Mesenteric fat pad (tissue), 1 donor: ENCODE results near the gene PSMD1. TPM values are rescaled to one million over a fixed set of nuclear protein-coding genes. Genes with fewer than 3 reads are reported as not detected.
"Not testable (repeated sequence)": the region's sequence is repeated elsewhere in the genome, so short reads cannot be mapped to it uniquely, and the experiment has no call there.

Source experiments
- DNase-seq: peaks from one replicate; pipeline ENCODE4 v3.0.0-alpha.2; 2020; ENCODE audit warnings: low spot score
- total RNA-seq: library from RNA; stranded (reverse); fragmentation: NEBNext Ultra II Directional; extraction: Animal tissue kit (Norgen Biotek cat#: 25700); gene quantifications from one replicate; pipeline ENCODE4 v1.2.1, GENCODE V29; 2021
- donor health status: DM: yes; HTN: yes; CAD: no.

Gene PSMD1
- total RNA-seq, 1 donor from 2014 or later = 101 TPM

- no peak for DNase-seq
Measured at GRCh38 chr2:231110551-231110950, 53.9 kb downstream of the PSMD1 start.

DNA sequence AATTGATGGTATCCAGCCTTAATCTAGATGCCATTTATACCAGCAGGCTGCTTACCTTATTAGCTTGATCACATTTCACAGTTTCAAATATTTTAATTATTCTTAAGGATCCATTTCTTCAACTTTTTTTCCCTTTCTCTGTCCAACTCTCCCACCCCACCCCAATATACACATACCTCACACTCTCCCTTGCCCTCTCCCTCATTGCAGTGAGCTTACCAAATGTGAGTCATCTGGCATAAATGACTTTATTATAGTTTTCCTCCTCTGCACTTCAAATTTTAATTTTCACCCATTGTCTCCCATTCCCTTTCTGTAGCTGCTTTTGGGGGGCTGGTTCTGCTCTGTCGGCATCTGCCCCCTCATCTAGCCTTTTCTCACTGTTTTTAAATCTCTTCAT, 55.3 kb downstream of the PSMD1 start:
- DNase-seq = no peak

- DNase-seq = no peak
Measured at GRCh38 chr2:231113489-231113888, 56.8 kb downstream of the PSMD1 start.

DNA sequence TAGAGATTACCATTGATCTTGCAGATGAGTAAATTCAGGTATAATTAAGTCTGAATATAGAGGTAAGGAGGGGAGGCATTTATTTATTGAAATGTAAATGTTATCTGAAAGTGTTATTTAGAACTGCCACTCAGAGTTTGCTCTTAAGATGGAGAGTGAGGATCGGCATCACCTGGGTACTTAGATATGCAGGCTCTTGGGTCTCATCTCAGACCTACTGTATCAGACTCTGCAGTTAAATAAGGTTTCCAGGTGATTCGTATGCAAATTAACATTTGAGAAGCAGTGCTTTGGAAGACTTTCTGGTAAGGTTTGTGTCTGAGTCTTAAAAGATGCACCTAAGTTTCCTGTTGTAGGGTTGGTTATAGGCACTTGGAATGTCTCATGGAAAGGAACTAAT, 59.0 kb downstream of the PSMD1 start:
- no peak for DNase-seq

DNA sequence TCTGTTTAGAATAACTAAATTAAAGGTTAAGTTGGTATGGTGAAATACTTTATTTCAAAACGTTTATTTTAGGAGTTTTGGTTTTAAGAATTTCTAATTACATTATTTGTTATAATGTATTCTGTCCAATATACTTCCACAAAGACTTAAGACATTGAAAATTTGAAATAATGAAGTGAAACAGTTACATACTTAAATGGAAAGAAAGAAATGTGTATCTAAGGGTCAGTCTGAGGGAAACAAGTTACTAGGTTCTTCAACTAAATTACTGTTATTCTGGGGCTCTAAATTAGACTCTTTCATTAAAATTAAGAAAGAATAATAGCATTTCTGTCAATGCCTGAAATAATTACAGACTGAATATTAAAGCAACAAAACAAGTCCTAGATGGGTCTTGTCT, 60.5 kb downstream of the PSMD1 start:
- DNase-seq = no peak

DNA sequence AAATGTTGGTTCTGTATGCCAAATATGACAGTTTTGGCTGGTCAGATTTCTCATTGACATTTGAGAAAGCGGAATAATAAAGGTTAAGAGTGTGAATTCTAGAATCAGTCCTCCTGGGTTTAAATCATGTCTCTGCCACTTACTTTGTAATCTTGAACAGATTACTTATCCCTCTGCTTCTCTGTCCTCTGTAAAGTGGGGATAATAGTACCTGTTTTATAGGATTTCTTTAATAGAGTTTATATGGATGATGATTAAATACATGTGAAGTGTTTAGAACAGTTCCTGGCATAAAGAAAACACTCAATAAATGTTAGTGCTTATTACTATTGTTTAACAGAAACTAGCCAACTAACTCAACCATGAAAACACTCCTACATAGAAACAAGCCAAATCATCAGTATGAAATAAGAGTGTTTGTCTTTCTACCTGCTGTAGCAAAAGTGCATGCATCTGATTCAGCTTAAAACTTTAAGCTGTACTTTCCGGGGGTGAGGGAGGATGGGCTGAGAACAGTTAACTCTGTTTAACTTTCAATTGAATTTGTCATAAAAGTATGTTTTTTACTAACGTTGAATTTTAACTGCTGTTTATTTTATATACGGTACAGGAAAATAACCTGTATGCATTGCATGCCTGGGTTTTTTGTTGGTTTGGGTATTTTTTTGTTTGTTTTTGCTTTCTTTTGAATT, 61.4 kb downstream of the PSMD1 start:
- DNase-seq = no peak

DNA sequence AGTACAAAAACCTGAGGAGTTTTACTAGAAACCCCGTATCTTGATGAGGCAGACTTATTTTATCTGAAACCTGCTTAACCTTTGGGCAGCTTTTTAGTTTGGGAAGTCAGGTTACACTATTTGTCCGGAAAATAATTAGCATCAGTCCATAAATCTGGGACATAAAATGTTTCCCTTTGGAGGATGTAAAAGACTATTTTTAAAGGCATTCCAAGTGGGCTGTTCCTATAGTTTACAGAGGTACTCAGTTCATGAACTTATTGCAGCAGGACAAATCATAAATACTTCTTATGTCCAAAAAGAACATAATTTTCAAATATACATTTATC, 61.9 kb downstream of the PSMD1 start:
- DNase-seq = no peak

GRCh38 chr2:231123362-231123898, 66.8 kb downstream of the PSMD1 start:
- DNase-seq = no peak

DNA sequence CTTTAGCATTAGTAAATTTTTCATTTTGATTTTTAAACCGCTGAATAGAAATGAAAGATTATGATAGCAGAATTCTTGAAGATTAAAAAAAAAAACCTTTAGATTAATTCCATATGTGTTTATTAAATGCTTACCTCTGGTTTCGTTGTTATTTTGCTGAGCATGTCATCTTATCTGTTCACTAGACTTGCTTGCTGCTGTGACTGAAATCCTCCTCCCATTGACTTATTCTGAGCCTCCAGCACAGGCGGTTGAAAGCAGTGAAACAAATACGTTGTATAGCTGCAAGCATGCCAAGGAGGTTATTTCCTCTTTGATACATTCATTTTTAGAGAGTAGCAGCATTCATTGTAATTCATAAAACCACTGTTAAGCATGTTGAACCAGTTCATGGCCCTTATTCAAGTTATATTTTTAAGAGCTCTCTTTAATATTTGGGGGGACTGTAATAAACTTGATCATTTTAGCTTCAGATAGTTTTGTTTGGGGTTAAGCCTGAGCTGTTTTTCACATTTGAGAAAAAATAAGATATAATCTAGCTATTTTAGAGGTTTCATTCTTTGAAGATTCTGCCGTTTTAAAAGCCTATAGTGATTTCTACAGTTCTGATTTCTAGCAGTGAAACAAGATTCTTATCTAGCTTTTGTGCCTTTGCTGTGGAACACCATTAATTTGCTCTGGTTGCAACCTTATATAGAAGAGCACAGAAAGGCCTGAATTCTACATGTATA, 68.3 kb downstream of the PSMD1 start, which contains the start of gene HTR2B:
HTR2B (minus strand) TSS at position 205 of the 731 bp plus-strand sequence. CDS start 1,278 bp downstream, outside the sequence.
- DNase-seq = no peak

- no peak for DNase-seq
Measured at GRCh38 chr2:231126123-231126522, 69.5 kb downstream of the PSMD1 start.

DNA sequence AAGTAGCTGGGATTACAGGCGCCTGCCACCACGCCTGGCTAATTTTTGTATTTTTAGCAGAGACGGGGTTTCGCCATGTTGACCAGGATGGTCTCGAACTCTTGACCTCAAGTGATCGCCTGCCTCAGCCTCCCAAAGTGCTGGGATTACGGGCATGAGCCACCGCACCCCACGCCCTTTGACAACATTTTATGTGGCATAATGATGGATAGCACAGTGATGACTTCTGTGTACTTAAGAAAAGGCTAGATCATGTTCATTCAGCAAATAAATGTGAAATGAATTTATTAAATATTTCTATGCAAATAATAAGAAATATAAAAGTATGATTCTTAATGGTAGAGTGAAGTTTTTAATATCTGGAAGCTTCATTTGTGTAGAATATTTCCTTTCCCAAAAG, 70.8 kb downstream of the PSMD1 start:
- DNase-seq = no peak

GRCh38 chr2:231127936-231128335, 71.3 kb downstream of the PSMD1 start:
- DNase-seq = no peak

DNA sequence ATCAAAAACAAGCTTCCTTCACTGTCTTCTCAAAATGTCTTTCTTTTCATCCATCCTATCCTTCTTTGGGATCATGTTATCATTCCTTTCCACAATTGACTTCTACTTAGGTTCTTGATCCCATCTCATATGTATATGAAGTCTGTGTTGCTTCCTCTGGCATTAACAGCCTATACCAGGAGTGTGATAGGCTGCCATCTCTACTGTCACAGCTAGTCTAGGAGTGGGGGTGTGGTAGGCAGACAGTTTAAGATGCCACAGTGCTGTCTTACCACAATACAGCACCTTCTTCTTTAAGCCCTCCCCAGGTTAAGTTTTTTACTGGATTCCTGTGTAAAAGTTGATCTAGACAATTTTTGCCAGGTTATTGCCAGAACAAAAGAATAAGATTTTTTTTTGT, 71.9 kb downstream of the PSMD1 start:
- DNase-seq = no peak

DNA sequence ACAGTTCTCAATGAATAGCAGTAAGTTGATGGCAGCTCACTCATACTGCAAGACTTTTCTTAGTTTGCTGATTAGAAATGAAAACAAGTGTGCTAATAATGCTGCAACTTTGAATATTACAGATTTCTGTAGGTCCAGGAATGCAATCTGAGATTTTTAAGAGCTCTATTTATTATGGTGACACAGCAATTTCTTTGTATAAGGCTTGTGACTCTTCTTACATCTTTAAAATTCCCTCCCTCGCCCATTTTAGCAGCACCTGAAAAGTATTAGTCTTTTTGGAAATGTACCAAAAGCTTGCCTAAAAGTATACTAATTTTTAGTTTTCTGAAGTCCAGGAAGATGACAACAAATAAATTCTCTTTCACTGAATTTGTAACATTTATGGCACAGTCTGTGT, 72.5 kb downstream of the PSMD1 start:
- DNase-seq = no peak

GRCh38 chr2:231130336-231131056, 73.8 kb downstream of the PSMD1 start:
- DNase-seq = no peak

DNA sequence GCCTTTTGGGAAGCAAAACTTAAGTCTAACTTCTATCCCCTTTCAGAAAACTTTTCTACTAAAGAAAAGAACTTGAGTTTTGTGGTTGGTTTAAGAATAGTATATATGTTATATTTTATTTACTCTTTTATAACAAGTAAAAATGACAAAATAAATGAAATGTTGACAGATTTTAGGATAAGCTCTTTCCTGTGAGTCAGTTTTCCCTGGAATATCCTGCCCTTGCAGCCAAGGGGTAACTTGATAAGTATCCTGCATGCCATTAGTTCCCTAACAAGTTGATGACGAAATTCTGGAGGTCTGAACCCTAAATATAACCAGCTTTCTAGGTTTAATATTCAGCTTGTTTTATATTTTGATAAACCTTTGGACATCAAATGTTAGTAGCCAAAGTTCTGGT, 75.5 kb downstream of the PSMD1 start:
- no peak for DNase-seq

DNA sequence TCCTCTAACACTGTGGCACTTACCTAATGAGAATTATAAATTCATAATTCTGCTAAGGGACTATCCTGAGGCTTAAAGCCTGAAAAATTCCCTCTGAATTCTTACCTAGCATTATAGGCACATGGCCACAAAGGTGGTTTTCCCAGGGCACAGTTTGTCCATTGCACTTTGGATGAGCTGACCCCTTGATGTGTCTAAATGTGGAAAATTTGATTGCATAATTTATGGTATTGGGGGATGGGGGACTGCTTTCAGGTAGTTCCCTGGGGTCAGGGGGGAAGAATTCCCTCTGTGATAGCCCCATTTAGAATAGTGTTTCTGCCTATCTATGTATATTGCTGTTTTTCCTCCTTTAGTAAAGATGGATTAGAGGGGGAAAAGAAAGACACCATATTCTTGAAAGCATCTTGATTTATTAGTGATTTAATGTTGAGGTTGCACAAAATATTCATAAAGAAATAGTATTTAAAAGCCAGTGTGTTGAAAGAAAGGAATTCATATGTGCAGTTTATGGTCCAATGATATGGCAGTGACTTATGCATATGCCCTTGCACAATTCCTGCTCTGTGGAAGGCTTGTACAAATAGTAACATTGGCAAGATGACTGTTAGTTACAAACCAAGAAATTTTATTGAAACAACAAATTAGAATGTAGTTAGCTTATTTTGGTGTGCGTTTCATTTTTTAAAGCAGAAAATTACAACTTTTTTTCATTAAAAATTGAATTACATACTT, 76.9 kb downstream of the PSMD1 start:
- no peak for DNase-seq

DNA sequence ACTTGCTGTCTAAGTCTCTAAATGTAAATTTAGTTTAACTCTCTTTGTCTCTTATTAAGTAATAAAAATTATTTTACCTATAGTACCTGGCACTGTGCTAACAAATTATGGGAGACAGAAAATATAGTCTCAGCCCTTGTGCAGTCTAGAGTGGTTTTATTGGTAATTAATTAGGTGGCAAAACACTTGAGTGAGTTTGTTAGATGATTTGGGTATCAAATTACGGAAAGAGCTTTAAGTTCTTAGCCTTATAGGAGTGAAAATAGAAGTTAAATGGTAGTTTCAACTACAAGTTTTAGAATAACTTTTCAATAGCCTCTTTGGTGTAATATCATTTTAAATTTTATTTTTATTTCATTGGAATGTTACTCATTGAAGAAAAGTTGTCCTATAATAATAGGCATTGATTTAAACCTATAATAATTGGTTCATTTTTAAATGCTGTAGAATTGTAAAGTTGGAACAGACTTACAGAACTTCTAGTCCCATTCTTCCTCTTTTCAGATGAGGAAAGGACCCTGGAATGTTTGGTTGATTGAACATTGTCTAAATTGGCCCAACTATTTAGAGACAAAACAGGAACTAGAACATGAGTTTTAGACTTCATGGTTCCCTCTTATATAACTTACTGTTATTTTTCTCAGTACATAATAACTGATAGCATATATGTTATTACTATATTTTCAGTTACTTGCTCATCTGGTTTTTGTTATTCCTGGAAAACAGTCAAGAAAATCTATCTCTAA, 78.4 kb downstream of the PSMD1 start:
- DNase-seq = no peak

GRCh38 chr2:231138699-231139098, 82.0 kb downstream of the PSMD1 start:
- no peak for DNase-seq

DNA sequence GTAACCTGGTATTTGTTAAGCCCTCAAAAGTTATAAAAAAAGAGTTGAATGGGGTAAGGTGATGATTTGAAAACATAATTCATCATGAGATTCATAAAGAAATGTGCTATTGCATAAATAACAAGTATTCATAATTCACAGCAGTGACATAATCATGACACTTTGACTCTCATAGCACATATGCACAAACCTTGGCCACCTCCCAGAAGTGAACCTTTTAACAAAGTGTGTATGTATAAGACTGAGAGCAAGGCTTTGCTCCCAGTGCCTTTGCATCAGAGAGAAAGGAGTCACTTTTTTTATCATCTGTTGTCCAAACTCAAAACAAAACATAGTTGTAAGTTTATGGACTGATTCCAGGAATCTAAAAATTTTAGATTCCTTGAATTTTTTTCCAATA, 83.1 kb downstream of the PSMD1 start:
- DNase-seq = no peak

DNA sequence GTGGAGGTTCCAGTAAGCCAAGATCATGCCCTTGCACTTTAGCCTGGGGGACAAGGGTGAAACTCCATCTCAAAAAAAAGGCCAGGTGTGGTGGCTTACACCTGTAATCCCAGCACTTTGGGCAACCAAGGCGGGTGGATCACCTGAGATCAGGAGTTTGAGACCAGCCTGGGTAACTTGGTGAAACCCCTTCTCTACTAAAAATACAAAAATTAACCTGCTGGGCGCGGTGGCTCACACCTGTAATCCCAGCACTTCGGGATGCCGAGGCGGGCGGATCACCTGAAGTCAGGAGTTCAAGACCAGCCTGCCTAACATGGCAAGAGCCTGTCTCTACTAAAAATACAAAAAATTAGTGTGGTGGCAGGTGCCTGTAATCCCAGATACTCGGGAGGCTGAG, 84.1 kb downstream of the PSMD1 start:
- not testable (repeated sequence) for DNase-seq
